HuH-7 (cell line): ENCODE results near the gene RGS6.

Experiments used
- DNase-seq: peaks from one replicate; pipeline ENCODE4 v3.0.0; 2011; ENCODE audit warnings: low spot score

The RGS6 gene

GRCh38 chr14:72523424-72524294, 591.4 kb downstream of the RGS6 start:
- no peak for DNase-seq

GRCh38 chr14:72524295-72524629, 592.0 kb downstream of the RGS6 start:
- no peak for DNase-seq

- no peak for DNase-seq
Observed at GRCh38 chr14:72525087-72525915, 593.1 kb downstream of the RGS6 start.

- no peak for DNase-seq
Observed at GRCh38 chr14:72527591-72527990, 595.4 kb downstream of the RGS6 start.

- no peak for DNase-seq
Observed at GRCh38 chr14:72528059-72528862, 596.0 kb downstream of the RGS6 start.

- no peak for DNase-seq
Observed at GRCh38 chr14:72528863-72529175, 596.6 kb downstream of the RGS6 start.

GRCh38 chr14:72532686-72533454, 600.6 kb downstream of the RGS6 start:
- DNase-seq, result no peak

GRCh38 chr14:72535485-72535884, 603.3 kb downstream of the RGS6 start:
- DNase-seq, result no peak

- DNase-seq, result no peak
Observed at GRCh38 chr14:72538387-72538786, 606.2 kb downstream of the RGS6 start.

- no peak for DNase-seq
Observed at GRCh38 chr14:72539661-72540315, 607.6 kb downstream of the RGS6 start.

- no peak for DNase-seq
Observed at GRCh38 chr14:72540836-72541235, 608.6 kb downstream of the RGS6 start.

GRCh38 chr14:72541546-72541945, 609.3 kb downstream of the RGS6 start:
- DNase-seq, result no peak

GRCh38 chr14:72543341-72543740, 611.1 kb downstream of the RGS6 start:
- DNase-seq, result no peak

GRCh38 chr14:72544615-72545387, 612.6 kb downstream of the RGS6 start:
- DNase-seq, result no peak

GRCh38 chr14:72545411-72546311, 613.4 kb downstream of the RGS6 start:
- DNase-seq, result no peak

- no peak for DNase-seq
Observed at GRCh38 chr14:72546344-72547016, 614.3 kb downstream of the RGS6 start.

GRCh38 chr14:72547999-72548398, 615.8 kb downstream of the RGS6 start:
- no peak for DNase-seq

GRCh38 chr14:72549026-72549425, 616.8 kb downstream of the RGS6 start:
- DNase-seq, result no peak

- DNase-seq, result no peak
Observed at GRCh38 chr14:72549854-72550253, 617.6 kb downstream of the RGS6 start.
